Retinal pigment epithelial cell (primary cell): ENCODE measurements around the gene ANKS1A.
"Not testable (repeated sequence)": the region's sequence is repeated elsewhere in the genome, so short reads cannot be mapped to it uniquely, and the experiment has no call there.

Experiments
- DNase-seq: peaks from one replicate; pipeline ENCODE4 v3.0.0-alpha.2; 2010; ENCODE audit warnings: low read depth
- H3K4me3 ChIP-seq: 2 replicates; pipeline ENCODE4 v1.5.1; 2011; ENCODE audit warnings: mild to moderate bottlenecking, low read length, control low read depth, moderate library complexity
- CTCF ChIP-seq: conservative IDR thresholded peaks from 2 replicates; pipeline ENCODE4 v1.5.1; 2011; ENCODE audit warnings: low read depth, low read length, control low read depth, inconsistent platforms

ANKS1A gene

GRCh38 chr6:34872332-34872731, 16.7 kb upstream of the ANKS1A start:
- no peak overlapping the region for H3K4me3 ChIP-seq
- DNase-seq = no peak
- no peak for TF ChIP-seq CTCF

- no peak for DNase-seq
- H3K4me3 ChIP-seq = no peak overlapping the region
- no peak for TF ChIP-seq CTCF
Measured at GRCh38 chr6:34875292-34876213, 13.5 kb upstream of the ANKS1A start.

- TF ChIP-seq CTCF = no peak
- no peak overlapping the region for H3K4me3 ChIP-seq
- no peak for DNase-seq
Measured at GRCh38 chr6:34876472-34876871, 12.6 kb upstream of the ANKS1A start.

- TF ChIP-seq CTCF = no peak
- no peak for DNase-seq
- H3K4me3 ChIP-seq = no peak overlapping the region
Measured at GRCh38 chr6:34877259-34877658, 11.8 kb upstream of the ANKS1A start.

GRCh38 chr6:34877869-34878485, 11.1 kb upstream of the ANKS1A start:
- no peak overlapping the region for H3K4me3 ChIP-seq
- DNase-seq = no peak
- no peak for TF ChIP-seq CTCF

- not testable (repeated sequence) for H3K4me3 ChIP-seq, DNase-seq
Measured at GRCh38 chr6:34884073-34884472, 5.0 kb upstream of the ANKS1A start.

- TF ChIP-seq CTCF = no peak
Measured at GRCh38 chr6:34884996-34885395, 4.1 kb upstream of the ANKS1A start.

GRCh38 chr6:34885837-34886236, 3.2 kb upstream of the ANKS1A start:
- H3K4me3 ChIP-seq, DNase-seq: not testable (repeated sequence)

More at GRCh38 chr6:34884996-34885395, 4.1 kb upstream of the ANKS1A start:
- no peak for DNase-seq
- no peak overlapping the region for H3K4me3 ChIP-seq
